ENCODE measurements around the gene RHOBTB3. TPM values are rescaled to one million over a fixed set of nuclear protein-coding genes. Genes with fewer than 3 reads are reported as not detected.

RHOBTB3 gene
- total RNA-seq, 2 donors from 2014 or later: 0.92 to 2.5 TPM

GRCh38 chr5:95730011-95730700 is 980 bp upstream of the RHOBTB3 start:
- peaks cover 3% of the 10 kb centered on the region for H3K9me3 ChIP-seq (ENCODE audit: control insufficient read depth, low read length, poor library complexity, severe bottlenecking)
- peak overlapping the region; percentile 86 for H3K4me3 Mint-ChIP-seq
- no peak overlapping the region for H3K27ac Mint-ChIP-seq
- peaks cover 40% of the 10 kb centered on the region for H3K27me3 Mint-ChIP-seq
- peaks cover 30% of the 10 kb centered on the region for H3K4me1 Mint-ChIP-seq
- peaks cover 5% of the 10 kb centered on the region for H3K36me3 Mint-ChIP-seq (ENCODE audit: low read depth)
- ATAC-seq: no peak
- no peak for DNase-seq

GRCh38 chr5:95731571-95732554 is 727 bp downstream of the RHOBTB3 start:
- Mint-ChIP-seq H3K4me1 (peaks cover 30% of the 10 kb centered on the region), H3K4me3 (peak overlapping the region; percentile 86)
- peak; percentile 6 for ATAC-seq

GRCh38 chr5:95733107-95733665 is 2.0 kb downstream of the RHOBTB3 start:
- Mint-ChIP-seq H3K27ac (no peak overlapping the region), H3K36me3 (ENCODE audit: low read depth) (peaks cover 5% of the 10 kb centered on the region), H3K27me3 (peaks cover 48% of the 10 kb centered on the region), H3K4me1 (peaks cover 23% of the 10 kb centered on the region), H3K4me3 (no peak overlapping the region)
- DNase-seq: no peak
- peaks cover 3% of the 10 kb centered on the region for H3K9me3 ChIP-seq (ENCODE audit: control insufficient read depth, low read length, poor library complexity, severe bottlenecking)
- ATAC-seq: no peak

More at GRCh38 chr5:95731571-95732554, 727 bp downstream of the RHOBTB3 start:
- H3K9me3 ChIP-seq (ENCODE audit: control insufficient read depth, low read length, poor library complexity, severe bottlenecking): peaks cover 3% of the 10 kb centered on the region
- Mint-ChIP-seq H3K36me3 (ENCODE audit: low read depth) (peaks cover 5% of the 10 kb centered on the region), H3K27ac (no peak overlapping the region), H3K27me3 (peaks cover 45% of the 10 kb centered on the region)
- peak in 2 of 3 donors; percentile 13 to 16 for DNase-seq

- Mint-ChIP-seq H3K36me3 (ENCODE audit: low read depth) (peaks cover 8% of the 10 kb centered on the region), H3K27ac (no peak overlapping the region), H3K4me3 (no peak overlapping the region), H3K4me1 (peaks cover 20% of the 10 kb centered on the region), H3K27me3 (peaks cover 57% of the 10 kb centered on the region)
- H3K9me3 ChIP-seq (ENCODE audit: control insufficient read depth, low read length, poor library complexity, severe bottlenecking): peaks cover 3% of the 10 kb centered on the region
- no peak for ATAC-seq
- no peak for DNase-seq
These were observed 3.1 kb downstream of the RHOBTB3 start for GRCh38 chr5:95734187-95734586.

- H3K9me3 ChIP-seq (ENCODE audit: control insufficient read depth, low read length, poor library complexity, severe bottlenecking): peaks cover 3% of the 10 kb centered on the region
- H3K36me3 Mint-ChIP-seq (ENCODE audit: low read depth): peaks cover 8% of the 10 kb centered on the region
- peaks cover 56% of the 10 kb centered on the region for H3K27me3 Mint-ChIP-seq
- no peak for DNase-seq
- no peak overlapping the region for H3K27ac Mint-ChIP-seq
- H3K4me1 Mint-ChIP-seq: peaks cover 20% of the 10 kb centered on the region
- no peak for ATAC-seq
- H3K4me3 Mint-ChIP-seq: no peak overlapping the region
These were observed 3.8 kb downstream of the RHOBTB3 start for GRCh38 chr5:95734906-95735305.

- DNase-seq (no peak), ATAC-seq (no peak)
- Mint-ChIP-seq H3K4me1 (peaks cover 18% of the 10 kb centered on the region), H3K36me3 (ENCODE audit: low read depth) (peaks cover 8% of the 10 kb centered on the region), H3K27ac (no peak overlapping the region), H3K4me3 (no peak overlapping the region), H3K27me3 (peaks cover 51% of the 10 kb centered on the region)
- H3K9me3 ChIP-seq (ENCODE audit: control insufficient read depth, low read length, poor library complexity, severe bottlenecking): peaks cover 3% of the 10 kb centered on the region
These were observed 4.3 kb downstream of the RHOBTB3 start for GRCh38 chr5:95735406-95735805.

- Mint-ChIP-seq H3K27ac (no peak overlapping the region), H3K4me1 (peaks cover 7% of the 10 kb centered on the region), H3K4me3 (no peak overlapping the region), H3K27me3 (peaks cover 33% of the 10 kb centered on the region), H3K36me3 (ENCODE audit: low read depth) (peaks cover 8% of the 10 kb centered on the region)
- H3K9me3 ChIP-seq (ENCODE audit: control insufficient read depth, low read length, poor library complexity, severe bottlenecking): no peaks in the 10 kb centered on the region
- DNase-seq (no peak), ATAC-seq (no peak)
These were observed 6.9 kb downstream of the RHOBTB3 start for GRCh38 chr5:95738072-95738471.

GRCh38 chr5:95738834-95739233 is 7.7 kb downstream of the RHOBTB3 start:
- Mint-ChIP-seq H3K27me3 (peaks cover 26% of the 10 kb centered on the region), H3K27ac (no peak overlapping the region), H3K4me3 (no peak overlapping the region), H3K36me3 (ENCODE audit: low read depth) (peaks cover 8% of the 10 kb centered on the region), H3K4me1 (peaks cover 7% of the 10 kb centered on the region)
- ATAC-seq (no peak), DNase-seq (no peak)
- no peaks in the 10 kb centered on the region for H3K9me3 ChIP-seq (ENCODE audit: control insufficient read depth, low read length, poor library complexity, severe bottlenecking)

GRCh38 chr5:95739857-95740256 is 8.7 kb downstream of the RHOBTB3 start:
- Mint-ChIP-seq H3K27ac (no peak overlapping the region), H3K36me3 (ENCODE audit: low read depth) (peaks cover 6% of the 10 kb centered on the region), H3K4me3 (no peak overlapping the region), H3K27me3 (peaks cover 28% of the 10 kb centered on the region), H3K4me1 (peaks cover 5% of the 10 kb centered on the region)
- H3K9me3 ChIP-seq (ENCODE audit: control insufficient read depth, low read length, poor library complexity, severe bottlenecking): no peaks in the 10 kb centered on the region
- DNase-seq (no peak), ATAC-seq (no peak)

- Mint-ChIP-seq H3K27me3 (peaks cover 19% of the 10 kb centered on the region), H3K4me3 (no peak overlapping the region), H3K4me1 (peaks cover 3% of the 10 kb centered on the region), H3K36me3 (ENCODE audit: low read depth) (peaks cover 3% of the 10 kb centered on the region), H3K27ac (no peak overlapping the region)
- H3K9me3 ChIP-seq (ENCODE audit: control insufficient read depth, low read length, poor library complexity, severe bottlenecking): no peaks in the 10 kb centered on the region
- ATAC-seq (no peak), DNase-seq (no peak)
These were observed 10.3 kb downstream of the RHOBTB3 start for GRCh38 chr5:95741458-95741857.

GRCh38 chr5:95743232-95743631 is 12.1 kb downstream of the RHOBTB3 start:
- DNase-seq: no peak
- peaks cover 16% of the 10 kb centered on the region for H3K27me3 Mint-ChIP-seq
- H3K27ac Mint-ChIP-seq: no peak overlapping the region
- ATAC-seq: no peak
- no peak overlapping the region for H3K4me3 Mint-ChIP-seq
- peaks cover 3% of the 10 kb centered on the region for H3K36me3 Mint-ChIP-seq (ENCODE audit: low read depth)
- H3K4me1 Mint-ChIP-seq: peaks cover 4% of the 10 kb centered on the region
- H3K9me3 ChIP-seq (ENCODE audit: control insufficient read depth, low read length, poor library complexity, severe bottlenecking): no peaks in the 10 kb centered on the region

GRCh38 chr5:95743877-95744276 is 12.7 kb downstream of the RHOBTB3 start:
- DNase-seq (no peak), ATAC-seq (no peak)
- Mint-ChIP-seq H3K27me3 (peaks cover 10% of the 10 kb centered on the region), H3K4me3 (no peak overlapping the region), H3K4me1 (peaks cover 3% of the 10 kb centered on the region), H3K27ac (no peak overlapping the region), H3K36me3 (ENCODE audit: low read depth) (peaks cover 1% of the 10 kb centered on the region)
- H3K9me3 ChIP-seq (ENCODE audit: control insufficient read depth, low read length, poor library complexity, severe bottlenecking): no peaks in the 10 kb centered on the region

- DNase-seq (no peak), ATAC-seq (no peak)
- Mint-ChIP-seq H3K4me1 (peaks cover 3% of the 10 kb centered on the region), H3K36me3 (ENCODE audit: low read depth) (no peaks in the 10 kb centered on the region), H3K27ac (no peak overlapping the region), H3K4me3 (no peak overlapping the region), H3K27me3 (peaks cover 7% of the 10 kb centered on the region)
- H3K9me3 ChIP-seq (ENCODE audit: control insufficient read depth, low read length, poor library complexity, severe bottlenecking): no peaks in the 10 kb centered on the region
These were observed 15.1 kb downstream of the RHOBTB3 start for GRCh38 chr5:95746194-95746593.

Data from T-helper 17 cell (primary cell).